Suprapubic skin (tissue), 4 donors: ENCODE data around the gene ARHGEF28. TPM values are rescaled to one million over a fixed set of nuclear protein-coding genes. Genes with fewer than 3 reads are reported as not detected.
A peak's percentile ranks its signal among the peaks of the same experiment; 100 is the strongest.

Source experiments
- DNase-seq, 2 donors: peaks; one replicate each; pipeline ENCODE4 v3.0.0-alpha.2; 2019; ENCODE audit warnings: low spot score in 2 of 2
- H3K27ac ChIP-seq: fragments of 200-600 bp; sonication (generic); one replicate; pipeline ENCODE4 v1.5.1; 2019
- H3K27me3 ChIP-seq: fragments of 200-600 bp; sonication (generic); one replicate; pipeline ENCODE4 v1.5.1; 2019
- H3K36me3 ChIP-seq: fragments of 200-600 bp; sonication (generic); one replicate; pipeline ENCODE4 v1.5.1; 2019
- H3K4me1 ChIP-seq: fragments of 200-600 bp; sonication (generic); one replicate; pipeline ENCODE4 v1.5.1; 2019
- H3K4me3 ChIP-seq: fragments of 200-600 bp; sonication (generic); one replicate; pipeline ENCODE4 v1.5.1; 2019; ENCODE audit warnings: mild to moderate bottlenecking
- H3K9me3 ChIP-seq: fragments of 200-600 bp; sonication (generic); one replicate; pipeline ENCODE4 v1.5.1; 2019
- CTCF ChIP-seq, 2 donors: fragments of 200-600 bp in 1 of 2; fragments of 450-650 bp in 1 of 2; sonication (generic) in 1 of 2; IDR thresholded peaks; one replicate each; pipeline ENCODE4 v1.5.1; 2016 to 2019; ENCODE audit warnings: antibody characterized with exemption in 2 of 2, mild to moderate bottlenecking in 1 of 2, moderate library complexity in 1 of 2
- EP300 ChIP-seq: sonication (generic); formaldehyde crosslinking; IDR thresholded peaks from one replicate; pipeline ENCODE4 v1.6.1; 2017; ENCODE audit warnings: antibody characterized with exemption
- POLR2A ChIP-seq, 2 donors: fragments of 450-650 bp; IDR thresholded peaks; one replicate each; pipeline ENCODE4 v1.6.1; 2017; ENCODE audit warnings: antibody characterized with exemption in 2 of 2, mild to moderate bottlenecking in 2 of 2, moderate library complexity in 2 of 2
- POLR2AphosphoS5 ChIP-seq, 3 donors: sonication (generic); formaldehyde crosslinking; IDR thresholded peaks; one replicate each; pipeline ENCODE4 v1.6.1; 2017; ENCODE audit warnings: antibody characterized with exemption in 3 of 3
- WGBS: methylation state at CpG from one replicate; pipeline ENCODE4 v1.1.5; 2018; 5-methylcytosine and 5-hydroxymethylcytosine counted together
- total RNA-seq, 4 donors: library from RNA; depleted of rRNA; stranded (reverse); fragments of >200 nt; gene quantifications; one replicate each; pipeline ENCODE4 v1.1.0, GENCODE V29; 2016

ARHGEF28 gene
- total RNA-seq, 4 donors from 2014 or later, result 25.6 to 104 (median 39.1) TPM

GRCh38 chr5:73661753-73662152 lies 35.8 kb downstream of the ARHGEF28 start:
- Histone ChIP-seq H3K4me3 (no peak overlapping the region), H3K27me3 (no peaks in the 10 kb centered on the region), H3K36me3 (no peaks in the 10 kb centered on the region), H3K27ac (no peak overlapping the region), H3K9me3 (no peaks in the 10 kb centered on the region), H3K4me1 (no peaks in the 10 kb centered on the region)
- DNase-seq, result no peak
- TF ChIP-seq EP300 (no peak), CTCF (IDR thresholded peaks at IDR 0.05) (no peak), POLR2A (IDR thresholded peaks at IDR 0.05) (no peak), POLR2AphosphoS5 (IDR thresholded peaks at IDR 0.05) (no peak)
- WGBS, result 90% methylated on average over 3 of the region's 3 CpGs

DNA sequence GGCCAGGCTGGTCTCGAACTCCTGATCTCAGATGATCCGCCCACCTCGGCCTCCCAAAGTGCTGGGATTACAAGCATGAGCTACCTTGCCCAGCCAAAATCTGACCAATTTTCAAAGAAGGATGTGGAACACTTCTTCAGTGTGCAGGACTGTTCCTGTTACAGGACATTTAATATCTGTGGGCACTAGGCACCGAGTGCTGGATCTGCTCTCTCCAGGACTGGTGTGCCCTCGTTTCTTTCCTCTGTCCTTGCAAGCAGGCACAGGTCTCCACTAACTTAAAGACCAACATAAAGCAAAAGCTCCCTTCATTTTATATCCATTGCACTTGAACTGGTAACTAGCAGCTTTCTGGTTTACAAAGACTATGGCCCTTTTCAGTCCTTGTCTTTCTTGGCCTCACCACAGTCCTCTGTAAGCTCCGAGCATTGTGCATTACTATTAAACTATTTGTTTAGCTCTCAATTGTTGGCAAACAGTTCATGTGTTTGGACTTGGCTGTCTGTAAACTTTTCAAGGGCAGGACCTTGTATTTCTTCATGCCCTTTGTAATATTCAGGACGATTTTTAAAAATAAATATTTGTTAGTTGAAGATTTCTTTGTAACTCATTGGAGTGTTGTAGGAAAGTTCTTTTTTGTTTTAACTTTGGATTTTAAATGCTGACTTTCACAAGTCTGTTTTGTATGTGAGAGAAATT lies 37.3 kb downstream of the ARHGEF28 start:
- no peaks in the 10 kb centered on the region for H3K27me3 ChIP-seq
- H3K9me3 ChIP-seq, result no peaks in the 10 kb centered on the region
- peak overlapping the region; percentile 5 for H3K27ac ChIP-seq
- WGBS, result 84% methylated on average over 7 of the region's 7 CpGs
- TF ChIP-seq CTCF (IDR thresholded peaks at IDR 0.05) (no peak), EP300 (no peak), POLR2AphosphoS5 (IDR thresholded peaks at IDR 0.05) (no peak)
- no peaks in the 10 kb centered on the region for H3K36me3 ChIP-seq
- DNase-seq, result no peak
- H3K4me1 ChIP-seq, result no peaks in the 10 kb centered on the region
- no peak overlapping the region for H3K4me3 ChIP-seq

DNA sequence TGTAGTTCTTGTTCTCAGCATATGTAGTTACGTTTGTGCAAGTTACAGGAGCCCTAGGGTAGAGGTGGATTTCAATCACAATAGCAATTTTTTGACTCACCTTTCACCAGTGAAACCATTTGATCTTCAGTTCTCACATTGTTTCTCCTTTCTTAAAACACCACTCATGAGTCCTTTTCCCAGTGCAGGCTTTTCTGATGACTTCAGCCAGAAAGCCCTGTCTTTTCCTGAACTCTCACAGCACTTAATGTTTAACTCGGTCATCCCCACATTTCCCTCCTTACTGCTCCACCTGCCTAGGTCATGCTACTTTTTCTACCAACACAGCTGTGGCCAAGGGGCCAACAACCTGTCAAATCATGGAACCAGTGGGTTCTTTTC lies 37.9 kb downstream of the ARHGEF28 start:
- WGBS, result 67% methylated on average over 2 of the region's 2 CpGs
- Histone ChIP-seq H3K27me3 (no peaks in the 10 kb centered on the region), H3K4me1 (no peaks in the 10 kb centered on the region), H3K9me3 (no peaks in the 10 kb centered on the region), H3K36me3 (no peaks in the 10 kb centered on the region), H3K27ac (peak overlapping the region; percentile 5), H3K4me3 (no peak overlapping the region)
- no peak for TF ChIP-seq CTCF (IDR thresholded peaks at IDR 0.05)
- no peak for TF ChIP-seq EP300
- TF ChIP-seq POLR2A (IDR thresholded peaks at IDR 0.05), result no peak
- no peak for TF ChIP-seq POLR2AphosphoS5 (IDR thresholded peaks at IDR 0.05)
- no peak for DNase-seq

DNA sequence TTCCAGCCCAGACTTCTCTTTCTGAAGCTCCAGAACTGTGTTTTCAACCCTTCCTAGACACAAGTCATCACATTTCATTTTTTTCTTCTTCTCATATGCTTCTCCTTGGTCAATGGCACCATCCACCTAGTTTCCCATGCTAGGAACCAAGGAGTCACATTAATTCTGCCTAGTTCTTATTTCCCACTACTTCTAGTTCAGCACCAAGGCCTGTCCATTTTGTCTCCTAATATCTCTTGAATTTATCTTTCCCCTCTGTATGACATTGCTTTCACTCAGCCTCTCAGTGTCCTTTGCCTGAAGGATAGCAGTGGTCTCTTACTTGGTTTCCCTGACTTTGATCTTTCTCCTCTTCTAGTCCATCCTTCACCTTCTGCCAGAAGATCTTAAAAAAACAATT lies 38.8 kb downstream of the ARHGEF28 start:
- Histone ChIP-seq H3K27ac (no peak overlapping the region), H3K4me3 (no peak overlapping the region), H3K9me3 (no peaks in the 10 kb centered on the region), H3K4me1 (no peaks in the 10 kb centered on the region), H3K36me3 (no peaks in the 10 kb centered on the region), H3K27me3 (no peaks in the 10 kb centered on the region)
- DNase-seq, result no peak
- TF ChIP-seq POLR2A (IDR thresholded peaks at IDR 0.05), result no peak
- TF ChIP-seq POLR2AphosphoS5 (IDR thresholded peaks at IDR 0.05), result no peak
- TF ChIP-seq CTCF (IDR thresholded peaks at IDR 0.05), result no peak

DNA sequence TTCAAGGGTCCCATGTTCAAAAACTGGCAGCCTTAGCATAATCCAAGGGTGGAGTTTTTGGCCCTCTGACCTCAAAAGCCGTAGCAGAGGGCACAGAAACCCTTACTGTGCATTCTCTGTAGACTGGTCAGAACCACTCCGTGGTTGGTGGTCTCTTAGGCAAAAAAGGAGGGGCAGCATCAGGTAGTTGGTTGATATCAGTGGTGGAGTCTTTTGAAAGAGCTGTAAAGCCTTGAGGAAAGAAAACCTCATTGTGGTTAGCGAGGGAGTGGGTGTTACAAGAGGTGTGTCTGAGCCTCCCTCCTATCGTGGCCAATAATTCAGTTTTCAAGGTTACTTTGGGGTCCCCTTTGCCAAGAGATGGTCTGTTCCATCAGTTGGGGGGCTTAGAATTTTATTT lies 40.9 kb downstream of the ARHGEF28 start:
- no peaks in the 10 kb centered on the region for H3K4me1 ChIP-seq
- TF ChIP-seq POLR2A (IDR thresholded peaks at IDR 0.05), result no peak
- no peak for TF ChIP-seq POLR2AphosphoS5 (IDR thresholded peaks at IDR 0.05)
- no peak for TF ChIP-seq CTCF (IDR thresholded peaks at IDR 0.05)
- no peak for TF ChIP-seq EP300

More for the DNA sequence above, 40.9 kb downstream of the ARHGEF28 start:
- 77% methylated on average over 4 of the region's 4 CpGs for WGBS
- Histone ChIP-seq H3K27ac (no peak overlapping the region), H3K9me3 (no peaks in the 10 kb centered on the region), H3K27me3 (no peaks in the 10 kb centered on the region), H3K36me3 (no peaks in the 10 kb centered on the region), H3K4me3 (no peak overlapping the region)
- DNase-seq, result no peak
